Prostate gland (tissue), 2 donors: ENCODE results near the gene GTF2A1L.

Source experiments
- POLR2A ChIP-seq: fragments of 450-650 bp; IDR thresholded peaks from one replicate; pipeline ENCODE4 v1.6.1; 2016; ENCODE audit warnings: antibody characterized with exemption, mild to moderate bottlenecking
- POLR2AphosphoS5 ChIP-seq: sonication (generic); formaldehyde crosslinking; IDR thresholded peaks from one replicate; pipeline ENCODE4 v1.6.1; 2017; ENCODE audit warnings: antibody characterized with exemption
- TF ChIP-seq, protein P1 (sequence below), 4 experiments: fragments of 200-600 bp in 2 of 4; fragments of 450-650 bp in 2 of 4; sonication (generic) in 2 of 4; IDR thresholded peaks; 1 replicate in 3 of 4; 2 replicates in 1 of 4; pipeline ENCODE4 v1.5.1; 2016 to 2019; ENCODE audit warnings: antibody characterized with exemption in 4 of 4, mild to moderate bottlenecking in 2 of 4, moderate library complexity in 2 of 4

- TF ChIP-seq POLR2A: no peak
- TF ChIP-seq, protein P1, sequence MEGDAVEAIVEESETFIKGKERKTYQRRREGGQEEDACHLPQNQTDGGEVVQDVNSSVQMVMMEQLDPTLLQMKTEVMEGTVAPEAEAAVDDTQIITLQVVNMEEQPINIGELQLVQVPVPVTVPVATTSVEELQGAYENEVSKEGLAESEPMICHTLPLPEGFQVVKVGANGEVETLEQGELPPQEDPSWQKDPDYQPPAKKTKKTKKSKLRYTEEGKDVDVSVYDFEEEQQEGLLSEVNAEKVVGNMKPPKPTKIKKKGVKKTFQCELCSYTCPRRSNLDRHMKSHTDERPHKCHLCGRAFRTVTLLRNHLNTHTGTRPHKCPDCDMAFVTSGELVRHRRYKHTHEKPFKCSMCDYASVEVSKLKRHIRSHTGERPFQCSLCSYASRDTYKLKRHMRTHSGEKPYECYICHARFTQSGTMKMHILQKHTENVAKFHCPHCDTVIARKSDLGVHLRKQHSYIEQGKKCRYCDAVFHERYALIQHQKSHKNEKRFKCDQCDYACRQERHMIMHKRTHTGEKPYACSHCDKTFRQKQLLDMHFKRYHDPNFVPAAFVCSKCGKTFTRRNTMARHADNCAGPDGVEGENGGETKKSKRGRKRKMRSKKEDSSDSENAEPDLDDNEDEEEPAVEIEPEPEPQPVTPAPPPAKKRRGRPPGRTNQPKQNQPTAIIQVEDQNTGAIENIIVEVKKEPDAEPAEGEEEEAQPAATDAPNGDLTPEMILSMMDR (IDR thresholded peaks at IDR 0.05): no peak
- no peak for TF ChIP-seq POLR2AphosphoS5
These were observed 110.6 kb downstream of the GTF2A1L start for GRCh38 chr2:48728295-48728694.
